Measurements from ENCODE around the gene N4BP2L2. TPM values are rescaled to one million over a fixed set of nuclear protein-coding genes. Genes with fewer than 3 reads are reported as not detected.

N4BP2L2 gene
- total RNA-seq, 2 experiments from 2014 or later: 81.1 to 82.3 TPM

DNA sequence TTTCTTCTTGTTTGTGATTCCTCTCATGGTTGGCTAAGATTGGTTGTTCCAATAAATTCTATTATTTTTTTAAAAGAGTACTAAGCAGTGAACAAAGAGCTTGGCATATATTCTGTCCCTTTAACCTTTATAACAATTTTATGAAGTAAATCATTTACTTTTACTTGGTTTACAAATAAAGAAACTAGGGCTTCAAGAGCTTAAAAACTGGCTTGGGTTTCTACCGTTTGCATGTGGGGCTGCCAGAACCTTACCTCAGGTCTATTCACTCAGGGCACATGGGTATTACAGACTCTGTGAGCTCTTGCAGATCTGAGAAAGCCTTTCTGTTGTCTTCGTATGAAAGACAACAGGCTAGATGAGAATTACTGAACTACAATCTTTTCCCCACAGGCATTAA, 124.0 kb downstream of the N4BP2L2 start:
- no peak overlapping the region for H3K27ac Mint-ChIP-seq
- H3K4me1 Mint-ChIP-seq (ENCODE audit: low read depth): peaks cover 14% of the 10 kb centered on the region
- H3K4me3 Mint-ChIP-seq: no peak overlapping the region
- H3K27me3 Mint-ChIP-seq (ENCODE audit: low read depth): no peaks in the 10 kb centered on the region
- CTCF ChIA-PET: interaction anchor here (0.6 to 1.4 kb wide), 3 partner anchors 8 to 19 kb away, joined by 3 to 4 read pairs (median 3); no protein-coding TSS in a partner anchor
- H3K9me3 Mint-ChIP-seq: peaks cover 14% of the 10 kb centered on the region
- DNase-seq: no peak
- peaks cover 19% of the 10 kb centered on the region for H3K36me3 Mint-ChIP-seq (ENCODE audit: low read depth)
- intact Hi-C loops (cut with micrococcal nuclease): no loop called here

DNA sequence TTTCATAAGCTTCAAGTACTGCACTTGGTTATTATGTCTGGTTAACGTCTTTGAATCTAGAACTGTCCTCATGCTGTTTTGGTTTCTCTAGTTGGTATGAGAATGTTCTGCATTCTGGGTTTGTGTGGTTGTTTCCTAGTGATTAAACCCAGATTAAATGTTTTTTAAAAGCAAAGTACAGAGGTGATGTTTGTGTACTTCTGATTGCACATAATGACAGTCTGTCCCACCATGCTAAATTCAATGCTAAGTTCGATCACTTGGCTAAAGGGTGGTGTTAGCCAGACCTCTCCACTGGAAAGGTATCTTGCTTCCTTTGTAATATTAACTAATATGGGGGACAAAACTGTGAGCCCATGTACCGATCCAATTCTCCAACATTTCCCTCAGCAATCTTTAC, 125.3 kb downstream of the N4BP2L2 start:
- H3K9me3 Mint-ChIP-seq: peaks cover 5% of the 10 kb centered on the region
- H3K4me1 Mint-ChIP-seq (ENCODE audit: low read depth): peaks cover 25% of the 10 kb centered on the region
- no peak overlapping the region for H3K4me3 Mint-ChIP-seq
- intact Hi-C loops (cut with micrococcal nuclease): no loop called here
- CTCF ChIA-PET: no interaction called here
- H3K36me3 Mint-ChIP-seq (ENCODE audit: low read depth): peaks cover 10% of the 10 kb centered on the region
- H3K27ac Mint-ChIP-seq: no peak overlapping the region
- no peaks in the 10 kb centered on the region for H3K27me3 Mint-ChIP-seq (ENCODE audit: low read depth)
- no peak for DNase-seq

DNA sequence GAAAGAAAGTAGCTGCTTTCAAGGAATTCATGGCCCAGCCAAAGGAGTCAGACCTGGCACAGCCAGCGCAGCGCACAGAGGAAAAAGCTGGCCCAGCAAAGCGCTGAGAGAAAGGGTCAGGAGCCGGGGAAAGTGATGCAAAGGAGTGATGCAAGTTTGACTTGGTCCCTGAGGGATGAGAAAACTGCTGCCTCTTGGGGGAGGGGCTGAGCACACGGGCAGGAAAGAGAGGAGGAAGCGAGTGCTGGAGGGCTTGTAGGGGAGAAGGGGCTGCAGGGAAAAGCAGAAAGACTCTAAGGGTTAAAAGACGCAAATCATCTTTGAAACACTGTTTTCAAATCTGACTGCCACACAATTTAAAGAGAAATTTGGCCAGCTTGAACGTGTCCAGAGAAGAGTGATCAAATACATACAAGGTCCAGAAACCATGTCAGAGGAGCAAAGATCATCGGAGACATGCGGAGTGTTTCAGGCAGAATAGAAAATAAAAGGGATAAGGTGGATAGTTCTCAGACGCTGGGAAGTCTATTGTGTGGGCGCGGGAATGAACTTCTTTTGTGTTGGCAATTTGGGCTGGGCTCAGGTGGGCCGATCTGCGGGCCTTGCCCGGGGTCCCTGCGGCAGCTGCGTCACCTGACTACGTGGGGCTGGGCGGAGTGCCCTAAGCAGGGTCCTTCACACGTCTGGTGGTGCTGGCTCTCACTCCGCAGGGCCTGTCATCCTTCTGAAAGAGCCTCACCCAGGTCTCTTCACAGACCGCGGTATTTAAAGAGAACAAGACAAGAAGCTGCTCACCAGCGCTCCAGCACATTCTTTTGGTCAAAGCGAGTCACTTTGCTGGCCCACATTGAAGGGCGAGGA, 128.8 kb downstream of the N4BP2L2 start:
- no peaks in the 10 kb centered on the region for H3K27me3 Mint-ChIP-seq (ENCODE audit: low read depth)
- intact Hi-C loops (cut with micrococcal nuclease): no loop called here
- peaks cover 12% of the 10 kb centered on the region for H3K36me3 Mint-ChIP-seq (ENCODE audit: low read depth)
- H3K4me1 Mint-ChIP-seq (ENCODE audit: low read depth): peaks cover 27% of the 10 kb centered on the region
- no peak overlapping the region for H3K27ac Mint-ChIP-seq
- H3K4me3 Mint-ChIP-seq: no peak overlapping the region
- no peaks in the 10 kb centered on the region for H3K9me3 Mint-ChIP-seq
- no peak for DNase-seq
- CTCF ChIA-PET: interaction anchor here (0.6 kb wide), 1 partner anchor 57 kb away, joined by 3 read pairs; no protein-coding TSS in a partner anchor

DNA sequence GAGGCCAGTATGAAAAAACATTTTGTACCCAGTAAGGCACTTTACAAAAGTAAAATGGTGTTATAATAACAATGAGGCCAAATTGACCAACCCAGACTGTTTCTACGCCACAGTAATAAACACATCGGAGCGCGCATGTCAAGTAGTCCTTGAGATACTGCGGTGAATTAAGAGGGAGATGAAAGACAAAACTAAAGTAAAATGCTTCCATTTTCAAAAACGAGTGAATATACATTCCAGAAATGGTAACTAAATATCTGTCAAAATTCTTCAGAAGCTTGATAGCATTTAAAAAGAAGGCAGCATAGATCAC, 129.6 kb downstream of the N4BP2L2 start:
- no peak overlapping the region for H3K27ac Mint-ChIP-seq
- peaks cover 12% of the 10 kb centered on the region for H3K36me3 Mint-ChIP-seq (ENCODE audit: low read depth)
- H3K27me3 Mint-ChIP-seq (ENCODE audit: low read depth): no peaks in the 10 kb centered on the region
- no peak overlapping the region for H3K4me3 Mint-ChIP-seq
- no peaks in the 10 kb centered on the region for H3K9me3 Mint-ChIP-seq
- DNase-seq: no peak
- peaks cover 27% of the 10 kb centered on the region for H3K4me1 Mint-ChIP-seq (ENCODE audit: low read depth)
- CTCF ChIA-PET: interaction anchor here (0.6 to 1.7 kb wide), 4 partner anchors 15 to 94 kb away, joined by 3 to 8 read pairs (median 4); partner anchors contain the start of genes BRCA2, N4BP2L1 and ZAR1L
- intact Hi-C loops (cut with micrococcal nuclease): no loop called here

GRCh38 chr13:32408296-32409000, 130.1 kb downstream of the N4BP2L2 start:
- Mint-ChIP-seq H3K4me3 (peak overlapping the region; percentile 50), H3K27ac (peak overlapping the region; percentile 56), H3K36me3 (ENCODE audit: low read depth) (peaks cover 12% of the 10 kb centered on the region), H3K27me3 (ENCODE audit: low read depth) (no peaks in the 10 kb centered on the region), H3K9me3 (no peaks in the 10 kb centered on the region), H3K4me1 (ENCODE audit: low read depth) (peaks cover 27% of the 10 kb centered on the region)
- DNase-seq: no peak
- CTCF ChIA-PET: interaction anchor here (0.9 to 1.7 kb wide), 4 partner anchors 14 to 93 kb away, joined by 3 to 8 read pairs (median 6); partner anchors contain the start of genes BRCA2, N4BP2L1 and ZAR1L
- intact Hi-C loops (cut with micrococcal nuclease): no loop called here

DNA sequence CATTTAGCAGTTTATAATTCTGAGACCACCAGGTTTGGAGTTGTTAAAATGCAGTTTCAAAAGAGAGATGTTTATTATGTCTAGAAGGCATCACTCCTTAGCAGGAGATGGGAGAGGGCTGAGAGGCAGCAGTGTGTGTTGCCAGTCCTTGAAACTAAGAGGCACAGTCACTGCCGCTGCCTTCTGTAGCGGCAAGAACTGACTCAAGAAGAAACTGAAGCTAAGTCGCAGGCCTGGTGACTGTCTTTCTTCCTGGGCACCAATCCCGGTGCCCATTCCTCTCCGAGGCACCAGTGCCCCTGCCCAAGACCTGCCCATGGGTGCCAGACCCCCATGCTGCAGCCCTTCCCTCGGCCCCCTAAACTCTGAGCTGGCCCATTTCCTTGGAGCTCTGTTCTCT, 130.7 kb downstream of the N4BP2L2 start:
- Mint-ChIP-seq H3K4me1 (ENCODE audit: low read depth) (peaks cover 27% of the 10 kb centered on the region), H3K27ac (no peak overlapping the region), H3K27me3 (ENCODE audit: low read depth) (no peaks in the 10 kb centered on the region), H3K36me3 (ENCODE audit: low read depth) (peaks cover 16% of the 10 kb centered on the region), H3K9me3 (no peaks in the 10 kb centered on the region), H3K4me3 (no peak overlapping the region)
- DNase-seq: peak; percentile 50
- intact Hi-C loops (cut with micrococcal nuclease): no loop called here
- CTCF ChIA-PET: interaction anchor here (0.5 to 1.7 kb wide), 4 partner anchors 9 to 93 kb away, joined by 4 to 8 read pairs (median 6); partner anchors contain the start of genes BRCA2, N4BP2L1 and ZAR1L

GRCh38 chr13:32403108-32403507, 135.5 kb downstream of the N4BP2L2 start:
- no peaks in the 10 kb centered on the region for H3K9me3 Mint-ChIP-seq
- CTCF ChIA-PET: interaction anchor here (0.6 kb wide), 1 partner anchor 13 kb away, joined by 3 read pairs; no protein-coding TSS in a partner anchor
- peaks cover 7% of the 10 kb centered on the region for H3K4me1 Mint-ChIP-seq (ENCODE audit: low read depth)
- H3K36me3 Mint-ChIP-seq (ENCODE audit: low read depth): peaks cover 23% of the 10 kb centered on the region
- H3K4me3 Mint-ChIP-seq: no peak overlapping the region
- DNase-seq: no peak
- intact Hi-C loops (cut with micrococcal nuclease): no loop called here
- no peaks in the 10 kb centered on the region for H3K27me3 Mint-ChIP-seq (ENCODE audit: low read depth)
- H3K27ac Mint-ChIP-seq: no peak overlapping the region

- Mint-ChIP-seq H3K4me3 (no peak overlapping the region), H3K9me3 (no peaks in the 10 kb centered on the region), H3K27ac (no peak overlapping the region), H3K27me3 (ENCODE audit: low read depth) (no peaks in the 10 kb centered on the region), H3K4me1 (ENCODE audit: low read depth) (peaks cover 3% of the 10 kb centered on the region), H3K36me3 (ENCODE audit: low read depth) (peaks cover 15% of the 10 kb centered on the region)
- intact Hi-C loops (cut with micrococcal nuclease): no loop called here
- CTCF ChIA-PET: no interaction called here
- DNase-seq: no peak
Measured at GRCh38 chr13:32391101-32391619, 147.4 kb downstream of the N4BP2L2 start.

- CTCF ChIA-PET: interaction anchor here (0.6 kb wide), 1 partner anchor 13 kb away, joined by 3 read pairs; no protein-coding TSS in a partner anchor
- H3K9me3 Mint-ChIP-seq: no peaks in the 10 kb centered on the region
- DNase-seq: no peak
- H3K27ac Mint-ChIP-seq: no peak overlapping the region
- H3K4me3 Mint-ChIP-seq: no peak overlapping the region
- peaks cover 14% of the 10 kb centered on the region for H3K36me3 Mint-ChIP-seq (ENCODE audit: low read depth)
- H3K27me3 Mint-ChIP-seq (ENCODE audit: low read depth): no peaks in the 10 kb centered on the region
- intact Hi-C loops (cut with micrococcal nuclease): no loop called here
- peaks cover 3% of the 10 kb centered on the region for H3K4me1 Mint-ChIP-seq (ENCODE audit: low read depth)
Measured at GRCh38 chr13:32390484-32390883, 148.1 kb downstream of the N4BP2L2 start.

- CTCF ChIA-PET: interaction anchor here (0.6 kb wide), 1 partner anchor 13 kb away, joined by 3 read pairs; no protein-coding TSS in a partner anchor
- Mint-ChIP-seq H3K27ac (no peak overlapping the region), H3K27me3 (ENCODE audit: low read depth) (no peaks in the 10 kb centered on the region), H3K4me3 (no peak overlapping the region), H3K4me1 (ENCODE audit: low read depth) (peaks cover 3% of the 10 kb centered on the region), H3K9me3 (no peaks in the 10 kb centered on the region), H3K36me3 (ENCODE audit: low read depth) (peaks cover 14% of the 10 kb centered on the region)
- intact Hi-C loops (cut with micrococcal nuclease): no loop called here
- DNase-seq: no peak
Measured at GRCh38 chr13:32390048-32390447, 148.5 kb downstream of the N4BP2L2 start.

DNA sequence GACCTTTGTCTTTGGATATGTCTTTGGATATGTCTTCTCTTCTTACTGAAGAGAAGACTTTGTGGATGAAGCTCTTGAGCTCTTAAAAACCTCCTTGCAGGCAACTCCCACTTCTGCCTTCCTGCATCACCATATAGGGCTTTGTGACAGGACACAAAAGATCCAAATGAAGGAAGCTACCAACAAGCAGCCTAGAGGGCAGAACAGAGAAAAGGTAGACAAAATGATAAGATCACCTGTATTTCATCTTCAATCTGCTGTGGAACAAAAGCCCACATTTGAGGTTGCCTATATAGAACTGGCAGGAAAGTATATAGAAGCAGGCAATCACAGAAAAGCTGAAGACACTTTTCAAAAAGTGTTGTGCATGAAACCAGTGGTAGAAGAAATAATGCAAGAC, 153.2 kb downstream of the N4BP2L2 start:
- no peak overlapping the region for H3K4me3 Mint-ChIP-seq
- peaks cover 10% of the 10 kb centered on the region for H3K36me3 Mint-ChIP-seq (ENCODE audit: low read depth)
- H3K9me3 Mint-ChIP-seq: no peaks in the 10 kb centered on the region
- H3K4me1 Mint-ChIP-seq (ENCODE audit: low read depth): no peaks in the 10 kb centered on the region
- DNase-seq: no peak
- H3K27ac Mint-ChIP-seq: no peak overlapping the region
- no peaks in the 10 kb centered on the region for H3K27me3 Mint-ChIP-seq (ENCODE audit: low read depth)
- CTCF ChIA-PET: interaction anchor here (0.6 kb wide), 1 partner anchor 9 kb away, joined by 3 read pairs; no protein-coding TSS in a partner anchor
- intact Hi-C loops (cut with micrococcal nuclease): no loop called here

- no peak overlapping the region for H3K27ac Mint-ChIP-seq
Measured at GRCh38 chr13:32384702-32385101, 153.9 kb downstream of the N4BP2L2 start.

More at GRCh38 chr13:32384702-32385101, 153.9 kb downstream of the N4BP2L2 start:
- Mint-ChIP-seq H3K27me3 (ENCODE audit: low read depth) (no peaks in the 10 kb centered on the region), H3K4me1 (ENCODE audit: low read depth) (no peaks in the 10 kb centered on the region), H3K36me3 (ENCODE audit: low read depth) (peaks cover 12% of the 10 kb centered on the region), H3K9me3 (no peaks in the 10 kb centered on the region), H3K4me3 (no peak overlapping the region)
- DNase-seq: no peak
- CTCF ChIA-PET: interaction anchor here (0.5 kb wide), 1 partner anchor 284 kb away, joined by 3 read pairs; no protein-coding TSS in a partner anchor
- intact Hi-C loops (cut with micrococcal nuclease): no loop called here
